ENCODE results near the gene CATSPERB.
"Not testable (repeated sequence)": the region's sequence is repeated elsewhere in the genome, so short reads cannot be mapped to it uniquely, and the experiment has no call there.

Gene CATSPERB

GRCh38 chr14:91582761-91583160, 149.1 kb downstream of the CATSPERB start:
- no peak for DNase-seq (ENCODE audit: low read depth in 2 of 2, low spot score in 1 of 2)

GRCh38 chr14:91580876-91581577, 150.9 kb downstream of the CATSPERB start:
- DNase-seq (ENCODE audit: low read depth in 2 of 2, low spot score in 1 of 2): no peak

GRCh38 chr14:91577632-91578233, 154.2 kb downstream of the CATSPERB start:
- no peak for DNase-seq (ENCODE audit: low read depth in 2 of 2, low spot score in 1 of 2)

- DNase-seq (ENCODE audit: low read depth in 2 of 2, low spot score in 1 of 2): no peak
These were observed 156.2 kb downstream of the CATSPERB start for GRCh38 chr14:91575469-91576208.

- peak; percentile 28 to 44 for DNase-seq (ENCODE audit: low read depth in 2 of 2, low spot score in 1 of 2)
These were observed 157.7 kb downstream of the CATSPERB start for GRCh38 chr14:91573894-91574837.

- no peak for DNase-seq (ENCODE audit: low read depth in 2 of 2, low spot score in 1 of 2)
These were observed 158.4 kb downstream of the CATSPERB start for GRCh38 chr14:91573528-91573893.

GRCh38 chr14:91570021-91570420, 161.9 kb downstream of the CATSPERB start:
- no peak for DNase-seq (ENCODE audit: low read depth in 2 of 2, low spot score in 1 of 2)

- no peak for DNase-seq (ENCODE audit: low read depth in 2 of 2, low spot score in 1 of 2)
These were observed 162.6 kb downstream of the CATSPERB start for GRCh38 chr14:91569301-91569700.

- DNase-seq (ENCODE audit: low read depth in 2 of 2, low spot score in 1 of 2): no peak
These were observed 163.3 kb downstream of the CATSPERB start for GRCh38 chr14:91568626-91569025.

- not testable (repeated sequence) for DNase-seq (ENCODE audit: low read depth in 2 of 2, low spot score in 1 of 2)
These were observed 164.1 kb downstream of the CATSPERB start for GRCh38 chr14:91567827-91568226.

- DNase-seq (ENCODE audit: low read depth in 2 of 2, low spot score in 1 of 2): no peak
These were observed 176.4 kb downstream of the CATSPERB start for GRCh38 chr14:91555531-91555930.

GRCh38 chr14:91554535-91555332, 177.2 kb downstream of the CATSPERB start:
- no peak for DNase-seq (ENCODE audit: low read depth in 2 of 2, low spot score in 1 of 2)

- DNase-seq (ENCODE audit: low read depth in 2 of 2, low spot score in 1 of 2): no peak
These were observed 183.8 kb downstream of the CATSPERB start for GRCh38 chr14:91548108-91548507.

GRCh38 chr14:91545946-91546716, 185.8 kb downstream of the CATSPERB start:
- no peak for DNase-seq (ENCODE audit: low read depth in 2 of 2, low spot score in 1 of 2)

- no peak for DNase-seq (ENCODE audit: low read depth in 2 of 2, low spot score in 1 of 2)
These were observed 186.7 kb downstream of the CATSPERB start for GRCh38 chr14:91545204-91545603.

GRCh38 chr14:91536327-91536726, 195.6 kb downstream of the CATSPERB start:
- DNase-seq (ENCODE audit: low read depth in 2 of 2, low spot score in 1 of 2): no peak

- DNase-seq (ENCODE audit: low read depth in 2 of 2, low spot score in 1 of 2): not testable (repeated sequence)
These were observed 197.8 kb downstream of the CATSPERB start for GRCh38 chr14:91534059-91534458.

GRCh38 chr14:91533623-91534022, 198.3 kb downstream of the CATSPERB start:
- DNase-seq (ENCODE audit: low read depth in 2 of 2, low spot score in 1 of 2): no peak
